Large intestine (tissue), 3 donors: ENCODE results near the gene SCGB1A1. TPM values are rescaled to one million over a fixed set of nuclear protein-coding genes. Genes with fewer than 3 reads are reported as not detected.

Experiments
- DNase-seq, 2 donors: peaks; one replicate each; pipeline versions ENCODE4 v3.0.0 to v3.0.0-alpha.2; 2013
- H3K27ac ChIP-seq: one replicate; pipeline ENCODE4 v1.5.1; 2013; ENCODE audit warnings: low read length
- H3K27me3 ChIP-seq: 2 replicates; pipeline ENCODE4 v1.6.1; 2013; ENCODE audit warnings: low read length; ENCODE audit not compliant: control insufficient read depth, insufficient read depth
- H3K36me3 ChIP-seq: 2 replicates; pipeline ENCODE4 v1.6.1; 2013; ENCODE audit warnings: low read length; ENCODE audit not compliant: control insufficient read depth, insufficient read depth
- H3K4me1 ChIP-seq: one replicate; pipeline ENCODE4 v1.6.1; 2013; ENCODE audit warnings: low read length; ENCODE audit not compliant: control insufficient read depth, insufficient read depth
- H3K4me3 ChIP-seq: one replicate; pipeline ENCODE4 v1.5.1; 2013; ENCODE audit warnings: low read length
- H3K9me3 ChIP-seq: one replicate; pipeline ENCODE4 v1.6.1; 2013; ENCODE audit warnings: mild to moderate bottlenecking, low read depth, low read length, moderate library complexity; ENCODE audit not compliant: control insufficient read depth
- WGBS: methylation state at CpG from one replicate; pipeline ENCODE4 v1.1.5; 2013; ENCODE audit warnings: low lambda C conversion rate; ENCODE audit not compliant: insufficient coverage; 5-methylcytosine and 5-hydroxymethylcytosine counted together
- polyA plus RNA-seq: library from polyadenylated mRNA; unstranded; fragments of 120-200 nt; gene quantifications from one replicate; pipeline ENCODE4 v1.2.1, GENCODE V29; 2013

SCGB1A1 gene
- polyA plus RNA-seq, 1 donor, result not detected

DNA sequence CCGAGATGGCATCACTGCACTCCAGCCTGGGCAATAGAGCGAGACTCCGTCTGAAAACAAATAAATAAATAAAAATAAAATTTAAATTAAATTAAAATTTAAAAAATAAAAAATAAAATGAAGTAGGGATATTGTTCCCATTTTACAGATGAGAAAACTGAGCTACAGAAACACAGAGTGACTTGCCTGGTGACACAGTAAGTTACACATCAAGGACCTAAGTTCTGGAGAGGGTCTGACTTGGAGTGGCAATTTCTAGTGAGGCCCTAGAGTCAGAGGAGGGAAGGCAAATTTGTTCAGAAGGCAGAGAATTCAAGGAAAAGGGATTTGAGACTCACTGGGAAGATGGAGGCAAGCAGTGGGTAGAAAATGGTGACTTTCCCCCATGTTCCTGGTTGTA lies 2.0 kb downstream of the SCGB1A1 start:
- no peak overlapping the region for H3K27ac ChIP-seq

GRCh38 chr11:62421996-62422395 lies 3.2 kb downstream of the SCGB1A1 start:
- Histone ChIP-seq H3K9me3 (no peaks in the 10 kb centered on the region), H3K27me3 (no peaks in the 10 kb centered on the region), H3K36me3 (no peaks in the 10 kb centered on the region), H3K4me1 (peaks cover 31% of the 10 kb centered on the region), H3K4me3 (no peak overlapping the region), H3K27ac (no peak overlapping the region)
- WGBS, result no CpG with 5 or more reads among the region's 7 CpGs
- DNase-seq, result no peak

More for the DNA sequence above, 2.0 kb downstream of the SCGB1A1 start:
- DNase-seq, result no peak
- 100% methylated on average over 3 of the region's 3 CpGs for WGBS
- Histone ChIP-seq H3K27me3 (no peaks in the 10 kb centered on the region), H3K36me3 (no peaks in the 10 kb centered on the region), H3K4me3 (no peak overlapping the region), H3K9me3 (no peaks in the 10 kb centered on the region), H3K4me1 (peaks cover 21% of the 10 kb centered on the region)

GRCh38 chr11:62423012-62423411 lies 4.2 kb downstream of the SCGB1A1 start:
- DNase-seq, result no peak
- Histone ChIP-seq H3K4me3 (no peak overlapping the region), H3K4me1 (peaks cover 40% of the 10 kb centered on the region), H3K27me3 (no peaks in the 10 kb centered on the region), H3K9me3 (no peaks in the 10 kb centered on the region), H3K27ac (peak overlapping the region; percentile 8), H3K36me3 (no peaks in the 10 kb centered on the region)
- no CpG with 5 or more reads among the region's 4 CpGs for WGBS

DNA sequence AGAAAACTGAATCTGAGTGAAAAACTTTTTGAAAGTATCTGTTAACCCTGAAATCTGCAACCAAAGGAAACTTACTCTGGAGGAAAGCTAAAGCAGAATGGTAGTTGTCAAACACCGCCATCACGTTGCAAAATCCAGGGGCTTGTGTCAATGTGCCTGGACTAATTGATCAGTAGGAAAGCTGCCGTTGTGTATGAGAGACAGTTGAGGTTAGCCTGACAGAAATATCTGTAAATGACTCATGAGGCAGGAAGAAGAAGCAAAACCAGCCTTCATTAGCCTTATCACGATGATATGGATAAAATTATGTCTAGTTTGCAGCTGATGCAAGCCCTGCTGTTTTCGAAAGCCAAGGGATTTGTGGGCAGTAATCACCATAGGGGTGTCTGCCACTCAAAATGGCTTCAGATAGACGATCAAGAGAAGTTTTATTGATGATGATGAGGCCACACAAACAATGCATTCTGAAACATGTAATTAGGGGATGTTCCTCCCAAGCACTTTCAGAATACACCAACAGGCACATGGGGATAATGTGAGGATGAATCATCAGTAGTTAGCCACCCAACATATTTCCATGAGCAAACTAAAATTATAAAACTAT lies 8.9 kb downstream of the SCGB1A1 start:
- Histone ChIP-seq H3K9me3 (no peaks in the 10 kb centered on the region), H3K36me3 (no peaks in the 10 kb centered on the region), H3K4me3 (no peak overlapping the region), H3K27me3 (no peaks in the 10 kb centered on the region), H3K4me1 (peaks cover 45% of the 10 kb centered on the region), H3K27ac (peak overlapping the region; percentile 83)
- DNase-seq, result peak in 1 of 2 donors; percentile 51
- no CpG with 5 or more reads among the region's 6 CpGs for WGBS

DNA sequence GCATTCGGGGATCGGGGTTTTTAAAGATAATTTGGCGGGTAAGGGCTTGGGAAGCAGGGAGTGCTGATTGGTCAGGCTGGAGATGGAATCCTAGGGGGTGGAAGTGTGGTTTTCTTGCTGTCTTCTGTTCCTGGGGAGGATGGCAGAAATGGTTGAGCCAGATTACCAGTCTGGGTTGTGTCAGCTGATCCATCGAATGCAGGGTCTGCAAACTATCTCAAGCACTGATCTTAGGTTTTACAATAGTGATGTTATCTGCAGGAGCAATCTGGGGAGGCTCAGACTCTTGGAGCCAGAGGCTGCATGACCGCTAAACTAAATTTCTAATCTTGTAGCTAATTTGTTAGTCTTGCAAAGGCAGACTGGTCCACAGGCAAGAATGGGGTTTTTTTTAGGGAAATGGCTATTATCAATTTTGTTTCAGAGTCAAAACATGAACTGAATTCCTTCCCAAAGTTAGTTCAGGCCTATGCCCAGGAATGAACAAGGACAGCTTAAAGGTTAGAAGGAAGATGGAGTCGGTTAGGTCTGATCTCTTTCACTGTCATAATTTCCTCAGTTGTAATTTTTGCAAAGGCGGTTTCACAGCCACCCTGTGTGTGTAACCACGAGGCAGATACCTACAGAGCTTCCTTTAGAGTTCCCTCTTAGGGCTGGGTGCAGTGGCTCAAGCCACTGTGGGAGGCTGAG lies 10.2 kb downstream of the SCGB1A1 start:
- Histone ChIP-seq H3K9me3 (no peaks in the 10 kb centered on the region), H3K36me3 (no peaks in the 10 kb centered on the region), H3K27me3 (no peaks in the 10 kb centered on the region), H3K27ac (no peak overlapping the region), H3K4me3 (no peak overlapping the region), H3K4me1 (peaks cover 47% of the 10 kb centered on the region)
- no CpG with 5 or more reads among the region's 8 CpGs for WGBS
- DNase-seq, result no peak

GRCh38 chr11:62430425-62430824 lies 11.6 kb downstream of the SCGB1A1 start:
- H3K4me1 ChIP-seq, result peaks cover 41% of the 10 kb centered on the region
- WGBS, result 57% methylated on average over 1 of the region's 3 CpGs
- no peaks in the 10 kb centered on the region for H3K36me3 ChIP-seq
- no peaks in the 10 kb centered on the region for H3K27me3 ChIP-seq
- no peak for DNase-seq
- no peak overlapping the region for H3K4me3 ChIP-seq
- no peaks in the 10 kb centered on the region for H3K9me3 ChIP-seq
- no peak overlapping the region for H3K27ac ChIP-seq

DNA sequence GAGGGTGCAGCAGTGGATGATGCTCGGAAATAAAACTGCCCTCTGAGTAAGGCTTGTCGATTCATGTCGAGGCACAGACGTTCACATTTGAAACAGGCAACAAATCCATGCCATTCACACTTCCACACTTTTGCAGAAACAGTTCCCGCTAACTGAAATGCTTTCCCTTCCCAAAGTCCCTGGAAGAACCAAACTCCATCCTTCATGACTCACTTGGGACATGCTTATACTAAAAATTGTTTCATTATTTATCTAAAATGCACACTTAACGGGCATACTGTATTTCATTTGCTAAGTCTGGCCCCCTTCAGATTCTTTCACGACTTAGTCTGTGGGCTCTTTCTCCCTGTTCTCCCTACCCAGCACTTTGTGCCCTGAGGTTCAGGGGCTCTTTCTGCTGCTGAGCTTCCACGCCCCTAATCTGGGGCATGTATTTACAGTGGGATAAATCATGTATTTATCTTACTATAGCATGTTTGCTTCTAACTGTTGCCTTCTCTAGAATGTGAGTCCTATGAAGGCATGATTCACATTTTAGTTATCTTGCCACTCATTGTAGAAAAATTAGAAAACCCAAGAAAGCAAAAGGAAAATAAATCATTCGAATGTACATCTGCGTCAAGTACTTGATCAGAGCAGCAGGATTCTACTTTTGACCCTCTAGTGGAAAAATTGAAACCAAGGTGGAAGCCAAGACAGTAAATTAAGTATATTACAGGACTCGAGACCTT lies 12.5 kb downstream of the SCGB1A1 start:
- DNase-seq, result no peak
- no peak overlapping the region for H3K4me3 ChIP-seq
- 84% methylated on average over 4 of the region's 11 CpGs for WGBS
- H3K4me1 ChIP-seq, result peaks cover 36% of the 10 kb centered on the region
- H3K36me3 ChIP-seq, result no peaks in the 10 kb centered on the region
- no peaks in the 10 kb centered on the region for H3K9me3 ChIP-seq
- H3K27ac ChIP-seq, result no peak overlapping the region
- no peaks in the 10 kb centered on the region for H3K27me3 ChIP-seq

DNA sequence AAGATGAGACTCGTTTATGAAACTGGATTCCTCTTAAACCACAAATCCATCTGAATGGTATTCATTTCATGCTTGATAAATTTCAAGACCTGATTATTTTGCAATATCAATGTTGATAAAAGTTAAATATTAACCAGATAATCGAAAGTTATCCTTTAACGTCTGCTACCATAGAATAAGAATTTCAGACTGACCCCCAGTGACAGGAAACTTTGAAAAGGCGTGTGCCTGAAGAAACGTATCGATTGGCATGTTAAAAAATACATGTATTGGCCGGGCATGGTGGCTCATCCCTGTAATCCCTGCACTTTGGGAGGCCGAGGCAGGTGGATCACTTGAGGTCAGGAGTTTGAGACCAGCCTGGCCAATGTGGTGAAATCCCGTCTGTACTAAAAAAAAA lies 13.9 kb downstream of the SCGB1A1 start:
- no peak overlapping the region for H3K4me3 ChIP-seq
- no peaks in the 10 kb centered on the region for H3K9me3 ChIP-seq
- H3K36me3 ChIP-seq, result no peaks in the 10 kb centered on the region
- no peaks in the 10 kb centered on the region for H3K27me3 ChIP-seq
- peak in 1 of 2 donors; percentile 60 for DNase-seq
- H3K27ac ChIP-seq, result no peak overlapping the region
- 17% methylated on average over 3 of the region's 9 CpGs for WGBS
- peaks cover 25% of the 10 kb centered on the region for H3K4me1 ChIP-seq

DNA sequence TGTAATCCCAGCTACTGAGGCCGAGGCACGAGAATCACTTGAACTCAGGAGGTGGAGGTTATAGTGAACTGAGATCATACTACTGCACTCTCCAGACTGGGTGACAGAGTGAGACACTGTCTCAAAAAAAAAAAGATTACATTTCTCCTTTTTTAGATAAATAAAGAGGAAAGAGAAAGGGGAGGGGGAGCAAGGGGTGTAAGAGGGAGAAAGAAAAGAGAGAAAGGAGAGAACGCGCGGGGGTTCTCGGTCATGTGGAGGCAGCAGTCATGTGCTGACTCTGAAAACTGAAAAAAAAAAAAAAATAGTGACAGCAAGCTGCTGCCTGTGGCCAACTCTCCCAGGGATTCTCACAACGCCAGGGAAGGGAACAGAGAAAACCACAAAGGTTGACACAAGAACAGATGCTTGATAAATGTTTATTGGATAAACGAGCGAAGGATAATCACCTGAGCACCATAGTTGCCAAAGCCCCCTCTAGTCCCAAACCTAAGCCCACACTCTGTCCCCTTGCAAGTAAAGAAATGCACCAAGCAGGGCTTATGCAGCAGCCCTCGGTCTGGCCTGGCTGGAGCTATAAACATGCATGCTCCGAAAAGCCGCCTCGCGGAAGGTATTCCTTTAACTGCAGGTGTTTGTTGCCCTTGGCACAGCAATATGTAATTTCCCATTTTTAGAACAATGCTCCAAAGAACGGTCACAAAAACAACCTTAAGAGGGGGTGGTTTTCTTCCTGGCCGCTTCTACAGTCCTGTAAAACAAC lies 14.5 kb downstream of the SCGB1A1 start:
- DNase-seq, result no peak
- 35% methylated on average over 4 of the region's 16 CpGs for WGBS
- no peaks in the 10 kb centered on the region for H3K36me3 ChIP-seq
- H3K27ac ChIP-seq, result no peak overlapping the region
- H3K9me3 ChIP-seq, result no peaks in the 10 kb centered on the region
- H3K4me3 ChIP-seq, result no peak overlapping the region
- no peaks in the 10 kb centered on the region for H3K27me3 ChIP-seq
- H3K4me1 ChIP-seq, result peaks cover 21% of the 10 kb centered on the region

DNA sequence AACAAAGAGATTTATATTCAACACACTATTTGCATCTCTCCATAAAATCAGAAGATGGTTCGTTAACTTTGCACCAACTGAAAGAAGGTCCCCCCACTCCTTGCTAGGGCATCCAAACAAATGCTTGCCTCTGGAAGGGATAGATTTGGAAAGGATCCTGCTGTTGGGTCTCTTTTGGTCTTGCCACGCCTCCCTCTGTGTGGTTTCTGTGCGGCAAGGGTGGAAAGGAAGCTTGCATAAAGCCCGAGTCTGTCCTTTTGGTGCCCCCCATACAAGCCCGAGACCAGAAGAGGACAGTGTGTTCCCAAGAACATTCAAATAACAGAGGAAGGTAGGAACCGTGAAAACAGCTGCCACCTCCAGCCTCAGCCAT lies 15.1 kb downstream of the SCGB1A1 start:
- Histone ChIP-seq H3K27me3 (no peaks in the 10 kb centered on the region), H3K4me1 (peaks cover 24% of the 10 kb centered on the region), H3K4me3 (no peak overlapping the region), H3K9me3 (no peaks in the 10 kb centered on the region), H3K27ac (no peak overlapping the region), H3K36me3 (no peaks in the 10 kb centered on the region)
- no peak for DNase-seq
- WGBS, result no CpG with 5 or more reads among the region's 6 CpGs
